A549 (cell line): ENCODE measurements around the gene DNMT3L. TPM values are rescaled to one million over a fixed set of nuclear protein-coding genes. Genes with fewer than 3 reads are reported as not detected.
"Not testable (repeated sequence)": the region's sequence is repeated elsewhere in the genome, so short reads cannot be mapped to it uniquely, and the experiment has no call there.

ENCODE experiments used
- ATAC-seq, 2 experiments: fragments of 200-7000 bp in 1 of 2; fragments of >200 bp in 1 of 2; cut with Nextera tagmentation in 1 of 2; cut with Tn5 transposase in 1 of 2; 3 replicates each; pipeline versions ENCODE4 v1.8.0 to v1.9.1; 2018 to 2020; ENCODE audit warnings: mild to moderate bottlenecking in 1 of 2, moderate library complexity in 1 of 2
- CTCF ChIA-PET: fragments of 300-600 bp; sonication (Branson Sonifier 250); formaldehyde crosslinking; extraction: SDS; loops from one replicate; lab custom pipeline; 2021; ENCODE audit warnings: antibody characterized with exemption, inconsistent platforms; lab: Yijun Ruan, JAX
- POLR2A ChIA-PET: fragments of 350-600 bp; formaldehyde crosslinking; extraction: SDS; loops from one replicate; lab custom pipeline; 2021; ENCODE audit warnings: antibody characterized with exemption, inconsistent platforms; lab: Yijun Ruan, JAX
- DNase-seq, 2 experiments: peaks; one replicate each; pipeline versions ENCODE4 v3.0.0 to v3.0.0-alpha.2; 2011 to 2016; ENCODE audit warnings: low read depth in 1 of 2, low spot score in 1 of 2
- FAIRE-seq: peaks from 2 replicates; lab custom pipeline; 2011; peaks lifted over from hg19 to GRCh38; lab: Jason Lieb, UNC
- H3K27ac ChIP-seq, 2 experiments: fragments of >200 bp; sonication (Bioruptor Twin); formaldehyde crosslinking; 3 replicates each; pipeline ENCODE4 v1.5.1; 2016 to 2017
- H3K4me1 ChIP-seq: fragments of >200 bp; sonication (Bioruptor Twin); formaldehyde crosslinking; 3 replicates; pipeline ENCODE4 v1.6.1; 2016
- H3K4me2 ChIP-seq: fragments of >200 bp; sonication (Bioruptor Twin); formaldehyde crosslinking; 3 replicates; pipeline ENCODE4 v1.6.1; 2016
- H3K4me3 ChIP-seq: fragments of >200 bp; sonication (Bioruptor Twin); formaldehyde crosslinking; 3 replicates; pipeline ENCODE4 v1.5.1; 2016
- H3K9me3 ChIP-seq: fragments of >200 bp; sonication (Bioruptor Twin); formaldehyde crosslinking; 3 replicates; pipeline ENCODE4 v1.6.1; 2016
- ATOH8 ChIP-seq: fragments of 250-450 bp; sonication (Bioruptor Pico); IDR thresholded peaks from 2 replicates; pipeline ENCODE4 v1.5.0; 2020; ENCODE audit warnings: low read depth, mild to moderate bottlenecking, moderate library complexity
- BHLHE40 ChIP-seq: IDR thresholded peaks from 2 replicates; pipeline ENCODE4 v1.6.1; 2012; ENCODE audit warnings: low read depth, low read length, inconsistent platforms
- CBX2 ChIP-seq: fragments of 200-600 bp; sonication (generic); IDR thresholded peaks from 2 replicates; pipeline ENCODE4 v1.6.1; 2016; ENCODE audit warnings: low read depth, mild to moderate bottlenecking, borderline replicate concordance
- CBX8 ChIP-seq: fragments of 200-600 bp; sonication (generic); IDR thresholded peaks from 2 replicates; pipeline ENCODE4 v1.6.1; 2016
- CTCF ChIP-seq: fragments of >200 bp; sonication (Bioruptor Twin); formaldehyde crosslinking; IDR thresholded peaks from 3 replicates; pipeline ENCODE4 v1.5.1; 2016
- E2F6 ChIP-seq: IDR thresholded peaks from 2 replicates; pipeline ENCODE4 v1.6.1; 2012; ENCODE audit warnings: low read depth, borderline replicate concordance
- EP300 ChIP-seq, 2 experiments: fragments of >200 bp; sonication (Bioruptor Twin); formaldehyde crosslinking; IDR thresholded peaks; 2 replicates in 1 of 2; 3 replicates in 1 of 2; pipeline ENCODE4 v1.6.1; 2016 to 2017
- ESRRA ChIP-seq: fragments of 150-350 bp; IDR thresholded peaks from 2 replicates; pipeline ENCODE4 v1.6.1; 2014; ENCODE audit warnings: mild to moderate bottlenecking, low read length, borderline replicate concordance
- FOSL2 ChIP-seq, 2 experiments: fragments of 450-650 bp in 1 of 2; fragments of >200 bp in 1 of 2; sonication (Bioruptor Twin) in 1 of 2; formaldehyde crosslinking; IDR thresholded peaks; 2 replicates each; pipeline versions ENCODE4 v1.5.0 to v1.6.1; 2016 to 2020; ENCODE audit warnings: mild to moderate bottlenecking in 1 of 2, moderate library complexity in 1 of 2
- GATA3 ChIP-seq: IDR thresholded peaks from 2 replicates; pipeline ENCODE4 v1.6.1; 2012; ENCODE audit warnings: borderline replicate concordance
- HOXA7 ChIP-seq: fragments of 250-450 bp; sonication (Bioruptor Pico); IDR thresholded peaks from 2 replicates; pipeline ENCODE4 v1.5.0; 2020; ENCODE audit warnings: mild to moderate bottlenecking, moderate library complexity
- HOXB13 ChIP-seq: fragments of 250-450 bp; sonication (Bioruptor Pico); IDR thresholded peaks from 2 replicates; pipeline ENCODE4 v1.5.0; 2020; ENCODE audit warnings: low read depth, mild to moderate bottlenecking, moderate library complexity
- JUNB ChIP-seq: fragments of >200 bp; sonication (Bioruptor Twin); formaldehyde crosslinking; IDR thresholded peaks from 2 replicates; pipeline ENCODE4 v1.6.1; 2016
- MAX ChIP-seq: IDR thresholded peaks from 2 replicates; pipeline ENCODE4 v1.6.1; 2012
- PBX3 ChIP-seq: IDR thresholded peaks from 2 replicates; pipeline ENCODE4 v1.6.1; 2012
- POLR2AphosphoS2 ChIP-seq: conservative IDR thresholded peaks from 2 replicates; pipeline ENCODE4 v1.6.1; 2012; ENCODE audit warnings: low read length, improper control_type of control experiment, inconsistent platforms
- RAD21 ChIP-seq, 2 experiments: fragments of >200 bp in 1 of 2; sonication (Bioruptor Twin) in 1 of 2; formaldehyde crosslinking in 1 of 2; IDR thresholded peaks in 1 of 2; conservative IDR thresholded peaks in 1 of 2; 2 replicates in 1 of 2; 3 replicates in 1 of 2; pipeline ENCODE4 v1.6.1; 2012 to 2018; ENCODE audit warnings: inconsistent platforms in 1 of 2
- RARB ChIP-seq: fragments of 250-450 bp; sonication (Bioruptor Pico); IDR thresholded peaks from 2 replicates; pipeline ENCODE4 v1.8.0; 2021; ENCODE audit warnings: mild to moderate bottlenecking, moderate library complexity
- SMC3 ChIP-seq: fragments of >200 bp; sonication (Bioruptor Twin); formaldehyde crosslinking; IDR thresholded peaks from 3 replicates; pipeline ENCODE4 v1.6.1; 2018; ENCODE audit warnings: inconsistent platforms
- SREBF2 ChIP-seq: fragments of 450-650 bp; IDR thresholded peaks from 2 replicates; pipeline ENCODE4 v1.6.1; 2014; ENCODE audit warnings: mild to moderate bottlenecking, moderate library complexity
- ZC3H11A ChIP-seq: fragments of 450-650 bp; IDR thresholded peaks from 2 replicates; pipeline ENCODE4 v1.6.1; 2014; ENCODE audit warnings: antibody characterized with exemption, mild to moderate bottlenecking
- ZFP36 ChIP-seq: fragments of 450-650 bp; IDR thresholded peaks from 2 replicates; pipeline ENCODE4 v1.6.1; 2014; ENCODE audit warnings: borderline replicate concordance; ENCODE audit not compliant: partially characterized antibody
- ZSCAN20 ChIP-seq: fragments of 250-450 bp; sonication (Bioruptor Pico); IDR thresholded peaks from 2 replicates; pipeline ENCODE4 v1.8.0; 2022; ENCODE audit warnings: mild to moderate bottlenecking, moderate library complexity
- WGBS: methylation state at CpG from one replicate; pipeline ENCODE4 v1.1.6; 2017; ENCODE audit errors: missing lambda C conversion rate; 5-methylcytosine and 5-hydroxymethylcytosine counted together
- polyA plus RNA-seq, 4 experiments: library from polyadenylated mRNA; depleted of rRNA in 3 of 4; stranded (reverse); fragments of >200 nt; fragmentation: RNase III in 1 of 4; extraction: RNeasy Plus Mini Kit Qiagen cat#74134 plus additional on column Dnase treatment in 1 of 4; gene quantifications; 2 replicates in 3 of 4; 3 replicates in 1 of 4; pipeline ENCODE4 v1.2.3, GENCODE V29; 2011 to 2017

The DNMT3L gene
- polyA plus RNA-seq, 2 of the 4 experiments (the other 2 are of a cell fraction) = not detected

GRCh38 chr21:44283948-44284347, 22.3 kb upstream of the DNMT3L start:
- H3K9me3 ChIP-seq = no peaks in the 10 kb centered on the region
- no peak for DNase-seq
- H3K4me3 ChIP-seq = no peak overlapping the region
- H3K27ac ChIP-seq = no peak overlapping the region
- no peaks in the 10 kb centered on the region for H3K4me1 ChIP-seq
- WGBS = 78% methylated on average over 11 of the region's 11 CpGs
- ChIA-PET POLR2A (no interaction called here), CTCF (no interaction called here)
- ATAC-seq = no peak
- TF ChIP-seq SREBF2 (no peak), ATOH8 (CRISPR knock-in tag) (no peak)
- FAIRE-seq = no peak
- H3K4me2 ChIP-seq = no peak overlapping the region

GRCh38 chr21:44283211-44283785, 21.6 kb upstream of the DNMT3L start:
- POLR2A ChIA-PET, CTCF ChIA-PET, FAIRE-seq: not testable (repeated sequence)

GRCh38 chr21:44282370-44282769, 20.7 kb upstream of the DNMT3L start:
- Histone ChIP-seq H3K9me3 (no peaks in the 10 kb centered on the region), H3K4me1 (no peaks in the 10 kb centered on the region), H3K4me2 (no peak overlapping the region), H3K27ac (no peak overlapping the region), H3K4me3 (no peak overlapping the region)
- no peak for DNase-seq
- no peak for ATAC-seq
- POLR2A ChIA-PET = no interaction called here
- 80% methylated on average over 1 of the region's 9 CpGs for WGBS
- CTCF ChIA-PET = no interaction called here
- no peak for TF ChIP-seq BHLHE40
- no peak for FAIRE-seq

More at GRCh38 chr21:44283211-44283785, 21.6 kb upstream of the DNMT3L start:
- not testable (repeated sequence) for H3K4me2 ChIP-seq, H3K4me3 ChIP-seq, DNase-seq, H3K27ac ChIP-seq, H3K9me3 ChIP-seq, H3K4me1 ChIP-seq, ATAC-seq
- 45% methylated on average over 9 of the region's 11 CpGs for WGBS

GRCh38 chr21:44281801-44282200, 20.1 kb upstream of the DNMT3L start:
- Histone ChIP-seq H3K4me3 (no peak overlapping the region), H3K4me2 (no peak overlapping the region), H3K27ac (no peak overlapping the region), H3K9me3 (no peaks in the 10 kb centered on the region), H3K4me1 (no peaks in the 10 kb centered on the region)
- ATAC-seq = no peak
- WGBS = 80% methylated on average over 2 of the region's 9 CpGs
- no peak for DNase-seq
- ChIA-PET POLR2A (no interaction called here), CTCF (no interaction called here)
- FAIRE-seq = no peak
- TF ChIP-seq FOSL2 (IDR thresholded peaks at IDR 0.05) = no peak
- TF ChIP-seq FOSL2 (CRISPR knock-in tag; IDR thresholded peaks at IDR 0.05) = no peak
- no peak for TF ChIP-seq POLR2AphosphoS2
- TF ChIP-seq CBX8 = no peak
- no peak for TF ChIP-seq GATA3
- TF ChIP-seq ZFP36 = no peak
- no peak for TF ChIP-seq HOXA7 (CRISPR knock-in tag)
- no peak for TF ChIP-seq RAD21 (conservative IDR thresholded peaks at IDR 0.05 in 1 of 2, IDR thresholded peaks at IDR 0.05 in 1 of 2)
- TF ChIP-seq ZSCAN20 (CRISPR knock-in tag) = no peak
- TF ChIP-seq RARB (CRISPR knock-in tag) = no peak
- TF ChIP-seq MAX = no peak
- no peak for TF ChIP-seq SMC3
- TF ChIP-seq EP300 (IDR thresholded peaks at IDR 0.05) = no peak
- no peak for TF ChIP-seq ZC3H11A
- no peak for TF ChIP-seq HOXB13 (CRISPR knock-in tag)
- no peak for TF ChIP-seq ESRRA
- no peak for TF ChIP-seq PBX3
- TF ChIP-seq CTCF = no peak
- TF ChIP-seq CBX2 = no peak
- TF ChIP-seq E2F6 = no peak
- TF ChIP-seq JUNB = no peak
- TF ChIP-seq, all 56 proteins: peak for 0
